GM12872 (cell line): ENCODE measurements around the gene RUNDC1.
A peak's percentile ranks its signal among the peaks of the same experiment; 100 is the strongest.

Experiments used
- TF ChIP-seq, protein P1 (sequence below): IDR thresholded peaks from 3 replicates; pipeline ENCODE4 v1.5.1; 2011; ENCODE audit warnings: low read depth, mild to moderate bottlenecking, low read length, moderate library complexity; ENCODE audit not compliant: insufficient read depth

The RUNDC1 gene

DNA sequence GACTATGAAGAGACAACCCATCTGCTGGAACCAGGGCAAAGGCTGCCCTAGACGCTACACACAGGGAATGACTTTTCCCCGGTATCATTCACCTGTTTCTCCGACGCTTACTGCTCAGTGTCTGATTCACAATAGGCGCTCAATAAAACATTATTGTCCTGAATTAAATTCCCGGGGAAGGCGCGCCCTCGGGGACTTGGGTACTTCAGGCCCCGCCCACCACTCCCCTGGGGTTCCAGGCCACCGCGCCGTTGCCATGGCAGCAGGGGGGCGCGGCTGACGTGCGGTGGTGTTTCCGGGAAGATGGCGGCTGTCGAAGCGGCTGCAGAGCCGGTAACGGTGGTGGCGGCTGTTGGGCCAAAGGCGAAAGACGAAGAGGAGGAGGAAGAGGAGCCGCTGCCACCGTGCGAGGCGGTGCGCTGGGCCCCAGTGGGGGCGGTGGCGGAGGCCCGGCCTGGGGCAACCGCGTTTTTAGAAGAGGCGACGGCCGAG, at the start of gene RUNDC1:
Gene RUNDC1 (plus strand): TSS at position 292 of the 492 bp plus-strand sequence. CDS start 12 bp downstream, at position 304.
- TF ChIP-seq, protein P1, sequence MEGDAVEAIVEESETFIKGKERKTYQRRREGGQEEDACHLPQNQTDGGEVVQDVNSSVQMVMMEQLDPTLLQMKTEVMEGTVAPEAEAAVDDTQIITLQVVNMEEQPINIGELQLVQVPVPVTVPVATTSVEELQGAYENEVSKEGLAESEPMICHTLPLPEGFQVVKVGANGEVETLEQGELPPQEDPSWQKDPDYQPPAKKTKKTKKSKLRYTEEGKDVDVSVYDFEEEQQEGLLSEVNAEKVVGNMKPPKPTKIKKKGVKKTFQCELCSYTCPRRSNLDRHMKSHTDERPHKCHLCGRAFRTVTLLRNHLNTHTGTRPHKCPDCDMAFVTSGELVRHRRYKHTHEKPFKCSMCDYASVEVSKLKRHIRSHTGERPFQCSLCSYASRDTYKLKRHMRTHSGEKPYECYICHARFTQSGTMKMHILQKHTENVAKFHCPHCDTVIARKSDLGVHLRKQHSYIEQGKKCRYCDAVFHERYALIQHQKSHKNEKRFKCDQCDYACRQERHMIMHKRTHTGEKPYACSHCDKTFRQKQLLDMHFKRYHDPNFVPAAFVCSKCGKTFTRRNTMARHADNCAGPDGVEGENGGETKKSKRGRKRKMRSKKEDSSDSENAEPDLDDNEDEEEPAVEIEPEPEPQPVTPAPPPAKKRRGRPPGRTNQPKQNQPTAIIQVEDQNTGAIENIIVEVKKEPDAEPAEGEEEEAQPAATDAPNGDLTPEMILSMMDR, result no peak

DNA sequence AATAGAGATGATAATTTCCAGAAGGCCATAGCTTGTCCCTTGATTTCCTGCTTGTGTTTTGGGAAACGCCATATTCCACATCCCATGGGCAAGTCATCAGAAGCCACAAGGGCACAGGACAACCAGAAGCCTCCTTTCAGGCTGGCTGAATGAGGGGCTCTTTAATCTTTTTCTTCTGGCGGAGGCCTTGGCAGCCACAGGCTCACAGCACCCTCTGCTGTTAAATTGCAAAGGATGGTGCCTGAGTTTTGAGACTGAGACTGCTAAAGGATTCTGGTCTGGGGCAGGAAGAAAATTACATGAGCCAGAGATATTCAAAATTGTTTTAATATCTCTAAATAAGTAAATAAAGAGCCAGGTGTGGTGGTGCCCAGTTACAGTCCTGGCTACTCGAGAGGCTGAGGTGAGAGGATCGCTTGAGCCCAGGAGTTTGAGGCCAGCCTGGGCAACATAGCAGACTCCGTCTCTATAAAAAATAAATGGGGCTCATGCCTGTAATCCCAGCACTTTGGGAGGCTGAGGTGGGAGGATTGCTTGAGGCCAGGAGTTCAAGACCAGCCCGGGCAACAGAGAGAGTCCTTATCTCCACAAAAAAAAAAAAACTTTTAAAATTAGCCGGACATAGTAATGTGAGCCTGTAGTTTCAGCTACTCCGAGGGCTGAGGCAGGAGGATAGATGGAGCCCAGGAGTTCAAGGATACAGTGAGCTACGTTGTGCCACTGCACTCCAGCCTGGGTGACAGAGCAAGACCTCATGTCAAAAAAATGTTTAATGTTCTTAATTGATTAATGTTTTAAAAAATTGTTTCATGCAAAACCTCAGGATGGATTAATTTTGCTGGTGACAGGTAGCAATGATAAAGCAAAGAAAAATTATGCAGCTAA, 42.4 kb upstream of the RUNDC1 start:
- TF ChIP-seq, protein P1, result peak; percentile 59

DNA sequence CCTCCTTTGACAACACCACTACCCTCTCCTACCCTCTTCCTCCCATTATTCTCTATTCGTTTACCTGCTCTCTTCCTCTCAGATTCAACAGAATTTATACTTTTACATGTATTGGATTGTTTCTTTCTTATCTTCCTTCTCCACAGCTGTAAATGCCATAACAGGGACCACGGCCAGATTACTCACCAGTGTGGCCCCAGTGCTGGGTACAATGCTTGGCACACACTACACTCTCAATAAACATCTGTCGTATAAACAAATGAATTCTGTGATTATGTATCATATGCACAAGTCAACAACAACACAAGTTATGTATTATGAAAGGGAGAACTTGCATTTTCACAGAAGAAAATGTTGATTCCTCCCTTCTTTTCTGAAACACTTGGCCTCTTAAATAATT, 36.2 kb upstream of the RUNDC1 start:
- TF ChIP-seq, protein P1, result no peak

DNA sequence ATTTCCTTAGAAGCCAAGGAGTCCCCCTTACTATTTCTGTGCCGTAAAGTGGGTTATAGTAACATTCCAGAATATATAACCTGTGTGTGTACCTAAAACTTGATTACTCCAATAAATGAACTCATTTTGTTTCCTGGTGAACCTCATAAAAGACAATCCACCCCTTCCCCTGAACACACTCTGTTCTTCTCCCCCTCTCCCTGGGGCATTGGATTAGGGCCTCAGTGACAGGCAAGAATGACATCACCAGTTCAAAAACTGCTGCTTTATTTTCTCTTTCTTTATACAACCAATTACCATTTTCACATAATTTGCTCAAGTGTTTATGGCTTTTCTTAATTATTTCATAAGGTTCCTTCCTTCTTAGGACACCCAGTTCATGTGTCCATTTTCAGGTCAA, 33.6 kb upstream of the RUNDC1 start:
- TF ChIP-seq, protein P1, result no peak

DNA sequence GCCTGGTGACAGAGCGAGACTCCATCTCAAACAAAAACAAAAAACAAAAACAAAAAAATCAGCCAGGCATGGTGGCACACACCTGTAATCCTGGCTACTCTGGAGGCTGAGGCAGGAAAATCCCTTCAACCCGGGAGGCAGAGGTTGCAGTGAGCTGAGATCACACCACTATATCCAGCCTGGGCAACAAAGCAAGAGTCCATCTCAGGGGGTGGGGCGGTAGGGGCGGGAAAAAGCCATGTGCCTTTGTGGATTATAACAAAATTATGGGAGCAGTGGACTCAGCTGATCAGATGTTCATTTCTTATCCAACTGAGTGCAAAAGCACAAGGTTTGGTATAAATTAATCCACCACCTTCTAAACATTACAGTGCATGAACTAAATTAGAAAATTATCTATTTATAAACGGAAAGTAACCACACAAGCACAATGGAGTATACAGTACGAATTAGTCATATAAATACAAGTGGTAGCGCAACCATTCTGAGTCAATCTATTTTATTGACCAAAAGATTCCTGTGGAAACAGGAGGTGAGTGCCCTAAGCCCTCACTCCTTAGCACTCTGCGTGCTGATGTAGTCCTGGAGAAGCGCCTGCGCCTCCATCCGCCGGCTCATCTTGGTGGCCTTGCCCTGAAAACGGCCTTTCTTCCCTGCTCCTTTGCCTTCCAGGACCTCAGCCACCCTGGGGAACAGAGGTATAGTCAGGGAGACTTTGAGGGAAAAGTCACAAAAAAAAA, 30.2 kb upstream of the RUNDC1 start:
- TF ChIP-seq, protein P1, result no peak

DNA sequence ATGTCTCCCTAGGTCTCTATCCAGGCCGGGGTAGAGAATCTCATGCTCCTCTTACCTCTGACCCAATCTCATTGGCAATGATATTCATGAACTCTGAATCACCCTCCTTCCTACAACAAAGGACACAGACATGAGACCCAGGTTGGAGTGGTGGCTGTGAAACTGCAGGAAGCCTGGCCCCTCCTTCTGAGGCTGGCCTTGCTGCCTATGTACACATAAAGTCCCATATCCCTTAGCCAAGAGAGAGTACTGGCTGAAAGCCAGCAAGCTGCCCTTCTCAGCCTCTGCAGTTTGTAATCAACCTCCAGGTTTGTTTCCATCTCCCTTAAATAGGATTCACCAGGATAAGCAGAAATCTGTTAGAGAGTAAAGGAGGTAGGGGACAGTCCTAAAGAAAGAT, 26.7 kb upstream of the RUNDC1 start:
- TF ChIP-seq, protein P1, result no peak

DNA sequence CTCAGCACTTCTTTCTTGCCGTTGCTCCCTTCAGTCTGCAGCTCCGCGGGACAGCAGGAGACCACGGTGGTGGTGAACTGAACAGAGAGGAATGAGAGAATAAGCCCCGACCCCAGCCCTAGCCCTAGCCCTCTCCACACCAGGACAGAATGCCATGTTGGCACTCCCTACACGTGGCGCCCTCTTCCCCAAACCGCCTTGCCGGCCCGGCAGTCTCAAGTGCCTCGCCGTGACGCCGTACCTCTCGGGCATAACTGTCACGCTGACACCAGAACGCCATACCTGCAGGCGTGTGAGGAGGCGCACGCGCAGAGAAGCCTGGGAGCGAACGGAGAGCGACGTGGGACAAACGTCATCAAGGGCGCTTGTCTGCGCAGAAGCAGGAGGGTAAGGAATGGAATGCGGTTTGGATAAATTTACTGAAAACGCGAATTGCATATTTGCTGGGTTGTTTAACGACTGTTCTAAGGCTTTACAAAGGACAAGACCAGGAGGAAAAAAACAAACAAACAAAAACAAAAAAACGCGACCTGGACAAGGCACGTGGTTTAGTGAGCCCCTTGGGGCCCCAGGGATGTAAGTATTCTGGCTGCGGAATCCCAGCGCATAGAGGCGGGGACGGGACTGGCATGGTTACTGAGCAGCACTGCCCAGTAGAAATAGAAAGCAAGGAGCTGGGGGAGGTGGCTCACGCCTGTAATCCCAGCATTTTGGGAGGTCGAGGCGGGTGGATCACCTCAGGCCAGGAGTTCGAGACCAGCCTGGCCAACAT, 16.0 kb upstream of the RUNDC1 start, which contains the start of gene AARSD1:
Gene AARSD1 (minus strand): TSS at position 294 of the 772 bp plus-strand sequence. CDS start 14 bp downstream, at position 280.
- TF ChIP-seq, protein P1, result no peak
